Skeletal muscle tissue (tissue), 4 donors: Measurements from ENCODE around the gene HAVCR1. TPM values are rescaled to one million over a fixed set of nuclear protein-coding genes. Genes with fewer than 3 reads are reported as not detected.

ENCODE experiments used
- H3K27ac ChIP-seq: one replicate; pipeline ENCODE4 v1.7.0; 2013; ENCODE audit warnings: mild to moderate bottlenecking, low read depth, low read length, inconsistent platforms
- H3K27me3 ChIP-seq, 3 donors: one replicate each; pipeline ENCODE4 v1.7.0; 2013; ENCODE audit warnings: low read length in 3 of 3; ENCODE audit not compliant: control insufficient read depth in 3 of 3, insufficient read depth in 3 of 3
- H3K36me3 ChIP-seq, 3 donors: one replicate each; pipeline ENCODE4 v1.7.0; 2013; ENCODE audit warnings: low read length in 3 of 3; ENCODE audit not compliant: control insufficient read depth in 3 of 3, insufficient read depth in 3 of 3
- H3K4me1 ChIP-seq, 3 donors: one replicate each; pipeline ENCODE4 v1.7.0; 2013; ENCODE audit warnings: low read length in 3 of 3, mild to moderate bottlenecking in 3 of 3; ENCODE audit not compliant: control insufficient read depth in 3 of 3, insufficient read depth in 3 of 3
- H3K4me3 ChIP-seq, 3 donors: one replicate each; pipeline ENCODE4 v1.7.0; 2013; ENCODE audit warnings: low read length in 3 of 3
- H3K9ac ChIP-seq, 3 donors: one replicate each; pipeline ENCODE4 v1.7.0; 2013; ENCODE audit warnings: low read length in 3 of 3, mild to moderate bottlenecking in 3 of 3, moderate library complexity in 2 of 3, low read depth in 1 of 3
- H3K9me3 ChIP-seq, 3 donors: one replicate each; pipeline ENCODE4 v1.7.0; 2013; ENCODE audit warnings: low read length in 3 of 3; ENCODE audit not compliant: control insufficient read depth in 3 of 3
- total RNA-seq: library from RNA; depleted of rRNA; stranded (reverse); fragments of >200 nt; gene quantifications from one replicate; pipeline ENCODE4 v1.2.3, GENCODE V29; 2014
- donor health status: Osteomylitis.

Gene HAVCR1
- total RNA-seq, 1 donor from 2014 or later: 0.52 TPM

DNA sequence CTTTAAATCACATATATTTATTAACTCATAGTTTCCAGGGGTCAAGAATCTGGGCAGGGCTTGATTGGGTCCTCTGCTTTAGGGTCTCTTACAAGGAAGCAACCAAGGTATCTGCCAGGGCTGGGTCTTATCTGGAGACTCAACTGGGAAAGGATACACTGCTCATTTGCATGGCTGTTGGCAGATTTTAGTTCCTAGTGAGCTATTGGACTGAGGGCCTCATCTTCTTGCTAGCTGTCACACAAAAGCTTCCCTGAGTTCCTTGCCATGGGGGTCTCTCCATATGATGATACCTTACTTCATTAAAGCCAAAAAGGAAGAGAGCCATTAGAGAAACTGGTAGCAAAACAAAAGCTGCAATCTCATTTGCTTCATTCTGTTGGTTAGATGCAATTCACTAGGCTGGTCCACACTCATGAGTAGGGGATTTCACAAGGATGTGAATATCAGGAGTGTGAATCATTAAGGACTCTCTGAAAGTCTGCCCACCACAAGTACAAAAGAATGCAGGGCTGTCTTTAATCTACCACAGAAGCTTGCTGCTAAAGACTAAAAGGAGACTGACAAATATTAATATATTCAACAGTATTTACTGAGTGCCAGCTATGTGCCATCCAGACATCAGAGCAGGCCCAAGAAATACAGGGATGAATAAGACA lies 53.9 kb downstream of the HAVCR1 start:
- Histone ChIP-seq H3K27ac (no peak overlapping the region), H3K9ac (no peak overlapping the region), H3K4me1 (no peaks in the 10 kb centered on the region)

DNA sequence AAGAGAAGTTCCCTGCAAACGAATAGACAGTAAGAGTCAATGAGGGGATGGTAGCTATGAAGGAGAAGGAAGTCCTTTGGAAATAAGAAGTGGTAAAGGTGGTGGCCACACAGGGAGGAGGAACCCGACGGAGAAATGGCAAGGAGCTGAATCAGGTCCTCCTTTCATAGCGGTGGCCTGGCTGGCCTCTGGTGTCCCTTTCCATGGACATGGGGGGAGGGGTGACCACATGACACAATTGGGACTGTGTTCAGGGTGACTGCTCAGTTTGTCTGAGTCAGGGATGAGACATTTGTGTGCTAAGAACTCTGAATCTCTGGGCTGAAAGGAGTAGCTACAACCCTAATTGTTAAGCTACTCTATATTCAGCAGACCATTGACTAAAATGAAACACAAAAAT lies 67.2 kb downstream of the HAVCR1 start:
- no peak overlapping the region for H3K27ac ChIP-seq
- H3K4me1 ChIP-seq: no peaks in the 10 kb centered on the region
- no peak overlapping the region for H3K4me3 ChIP-seq
- no peaks in the 10 kb centered on the region for H3K36me3 ChIP-seq
- H3K9ac ChIP-seq: no peak overlapping the region
- no peaks in the 10 kb centered on the region for H3K27me3 ChIP-seq
- no peaks in the 10 kb centered on the region for H3K9me3 ChIP-seq

More for the DNA sequence above, 53.9 kb downstream of the HAVCR1 start:
- Histone ChIP-seq H3K4me3 (no peak overlapping the region), H3K9me3 (peaks cover 0 to under 1% (median 0%) of the 10 kb centered on the region in 3 donors), H3K27me3 (no peaks in the 10 kb centered on the region), H3K36me3 (no peaks in the 10 kb centered on the region)

DNA sequence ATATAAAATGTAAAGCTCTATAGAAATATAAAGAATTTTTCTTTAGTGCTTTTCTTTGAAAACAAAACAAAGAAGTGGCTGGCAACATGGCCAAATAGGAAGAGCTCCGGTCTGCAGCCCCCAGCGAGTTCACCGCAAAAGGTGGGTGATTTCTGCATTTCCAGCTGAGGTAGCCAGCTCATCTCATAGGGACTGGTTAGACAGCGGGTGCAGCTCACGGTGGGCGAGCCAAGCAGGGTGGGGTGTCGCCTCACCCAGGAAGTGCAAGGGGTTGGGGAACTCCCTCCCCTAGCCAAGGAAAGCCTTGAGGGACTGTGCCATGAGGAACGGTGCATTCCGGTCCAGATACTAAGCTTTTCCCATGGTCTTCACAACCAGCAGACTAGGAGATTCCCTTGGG lies 74.9 kb downstream of the HAVCR1 start:
- H3K9ac ChIP-seq: no peak overlapping the region
- no peaks in the 10 kb centered on the region for H3K4me1 ChIP-seq
- no peaks in the 10 kb centered on the region for H3K36me3 ChIP-seq
- no peak overlapping the region for H3K27ac ChIP-seq
- no peaks in the 10 kb centered on the region for H3K9me3 ChIP-seq
- no peak overlapping the region for H3K4me3 ChIP-seq
- H3K27me3 ChIP-seq: no peaks in the 10 kb centered on the region

DNA sequence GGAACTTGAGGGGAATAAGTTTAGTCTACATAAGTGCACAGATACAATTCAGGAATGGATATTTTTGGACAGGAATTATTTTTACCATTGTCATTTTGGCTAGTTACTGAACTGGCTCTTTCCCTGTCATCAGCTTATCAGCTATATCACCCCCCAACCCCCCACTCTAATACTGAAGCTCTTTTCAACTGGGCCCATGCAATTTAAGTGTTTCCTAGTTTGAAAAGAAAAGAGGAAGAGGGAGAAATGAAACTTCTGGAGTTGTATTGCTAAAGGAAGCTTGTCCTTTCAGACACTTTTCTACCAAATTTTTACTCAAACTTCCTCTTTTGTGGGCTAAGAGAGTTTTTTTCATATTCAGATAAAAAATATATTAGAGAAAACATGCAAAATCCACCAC lies 77.4 kb downstream of the HAVCR1 start:
- H3K9me3 ChIP-seq: no peaks in the 10 kb centered on the region
- no peak overlapping the region for H3K4me3 ChIP-seq
- no peak overlapping the region for H3K9ac ChIP-seq
- H3K27me3 ChIP-seq: no peaks in the 10 kb centered on the region
- no peaks in the 10 kb centered on the region for H3K36me3 ChIP-seq
- no peak overlapping the region for H3K27ac ChIP-seq
- H3K4me1 ChIP-seq: no peaks in the 10 kb centered on the region

Other genes starting within 250 kb of the HAVCR1 start
- not detected for gene PPP1R2B, start 208.8 kb downstream of the HAVCR1 start, total RNA-seq
- 3.1 TPM for gene TIMD4, start 95.9 kb downstream of the HAVCR1 start, total RNA-seq
- gene HAVCR2, start 49.9 kb upstream of the HAVCR1 start, total RNA-seq: 6.3 TPM
- gene MED7, start 83.7 kb upstream of the HAVCR1 start, total RNA-seq: 11.5 TPM
- not detected for gene GARIN3, start 107.1 kb upstream of the HAVCR1 start, total RNA-seq
- gene ITK, start 121.7 kb upstream of the HAVCR1 start, total RNA-seq: under 0.01 TPM
- 7.8 TPM for gene CYFIP2, start 207.0 kb upstream of the HAVCR1 start, total RNA-seq